ENCODE data around the gene IMMP2L. TPM values are rescaled to one million over a fixed set of nuclear protein-coding genes. Genes with fewer than 3 reads are reported as not detected.

IMMP2L gene
- total and polyA plus RNA-seq, 2 donors (not counting 3 experiments of a cell fraction or from before 2014, with no cell fraction given), result 9.9 to 11.8 TPM

DNA sequence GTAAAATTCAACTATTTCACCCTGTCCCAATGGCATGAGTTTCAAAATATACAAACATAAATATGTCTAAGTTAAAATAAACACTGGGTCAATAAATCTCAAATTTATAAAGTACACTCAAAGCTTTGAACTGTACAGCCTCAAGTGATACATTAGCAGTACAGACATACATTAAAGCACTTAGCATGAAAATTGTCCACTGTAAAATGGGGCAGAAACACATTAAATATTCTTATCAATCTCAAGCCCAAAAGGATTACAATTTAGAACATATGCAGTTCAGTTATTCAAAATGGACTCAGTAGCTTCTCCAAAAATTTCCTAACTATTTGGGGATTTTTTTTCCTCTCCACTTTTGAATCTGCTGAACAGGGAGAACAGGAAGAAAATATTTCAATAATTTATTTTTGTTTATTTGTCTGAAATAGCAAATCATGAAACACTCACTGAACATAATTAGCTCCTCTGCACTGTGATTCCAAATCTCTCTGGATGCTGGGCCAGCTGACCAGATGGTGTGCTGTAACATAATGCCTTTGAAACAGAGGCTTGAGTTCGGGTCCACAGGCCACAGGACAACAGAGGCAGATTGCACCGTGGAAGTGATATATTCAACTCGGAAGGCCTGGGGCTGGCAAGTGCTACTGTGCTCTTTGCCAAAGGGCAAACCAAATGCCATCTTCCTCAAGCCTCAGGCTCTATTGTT, 720.3 kb downstream of the IMMP2L start:
- no peaks in the 10 kb centered on the region for H4K20me1 ChIP-seq (replicated peaks; ENCODE audit: control insufficient read depth, extremely low read depth, insufficient read depth, low read length)
- ChIA-PET POLR2A (no interaction called here), CTCF (interaction anchor here (0.7 kb wide), 1 partner anchor 8 kb away, joined by 3 read pairs; no protein-coding TSS in a partner anchor)
- no peak overlapping the region for H3K4me3 ChIP-seq (replicated peaks in 1 of 3; ENCODE audit: insufficient read depth in 1 of 3, low read depth in 1 of 3, low read length in 3 of 3)
- dilution Hi-C loops (cut with MboI; ENCODE audit: extremely low pct_ligation_motif_present, low sequenced_read_pairs) (no loop called here), intact Hi-C loops (cut with micrococcal nuclease) (no loop called here)
- no peaks in the 10 kb centered on the region for H3K9me1 ChIP-seq (replicated peaks; ENCODE audit: control insufficient read depth, extremely low read depth, insufficient read depth, low read length)
- no peak for FAIRE-seq
- TF ChIP-seq FOS (IDR thresholded peaks at IDR 0.05; ENCODE audit: borderline replicate concordance, insufficient read depth, low read length) (no peak), EZH2 (IDR thresholded peaks at IDR 0.05; ENCODE audit: borderline replicate concordance, low read depth, low read length, severe bottlenecking) (no peak)
- TF ChIP-seq, protein P1, sequence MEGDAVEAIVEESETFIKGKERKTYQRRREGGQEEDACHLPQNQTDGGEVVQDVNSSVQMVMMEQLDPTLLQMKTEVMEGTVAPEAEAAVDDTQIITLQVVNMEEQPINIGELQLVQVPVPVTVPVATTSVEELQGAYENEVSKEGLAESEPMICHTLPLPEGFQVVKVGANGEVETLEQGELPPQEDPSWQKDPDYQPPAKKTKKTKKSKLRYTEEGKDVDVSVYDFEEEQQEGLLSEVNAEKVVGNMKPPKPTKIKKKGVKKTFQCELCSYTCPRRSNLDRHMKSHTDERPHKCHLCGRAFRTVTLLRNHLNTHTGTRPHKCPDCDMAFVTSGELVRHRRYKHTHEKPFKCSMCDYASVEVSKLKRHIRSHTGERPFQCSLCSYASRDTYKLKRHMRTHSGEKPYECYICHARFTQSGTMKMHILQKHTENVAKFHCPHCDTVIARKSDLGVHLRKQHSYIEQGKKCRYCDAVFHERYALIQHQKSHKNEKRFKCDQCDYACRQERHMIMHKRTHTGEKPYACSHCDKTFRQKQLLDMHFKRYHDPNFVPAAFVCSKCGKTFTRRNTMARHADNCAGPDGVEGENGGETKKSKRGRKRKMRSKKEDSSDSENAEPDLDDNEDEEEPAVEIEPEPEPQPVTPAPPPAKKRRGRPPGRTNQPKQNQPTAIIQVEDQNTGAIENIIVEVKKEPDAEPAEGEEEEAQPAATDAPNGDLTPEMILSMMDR (IDR thresholded peaks at IDR 0.05; ENCODE audit: extremely low read depth in 1 of 2, insufficient read depth in 1 of 2, low read depth in 1 of 2, low read length in 2 of 2), result no peak
- H3K9ac ChIP-seq (replicated peaks; ENCODE audit: extremely low read depth, insufficient read depth, low read length), result no peak overlapping the region
- H3K27ac ChIP-seq (ENCODE audit: insufficient read depth, low read depth, low read length), result no peak overlapping the region
- no peak overlapping the region for H3K4me2 ChIP-seq (ENCODE audit: insufficient read depth, low read length)
- no peaks in the 10 kb centered on the region for H3K4me1 ChIP-seq (ENCODE audit: control insufficient read depth, extremely low read depth, insufficient read depth, low read length)
- no peak overlapping the region for H2AFZ ChIP-seq (ENCODE audit: low read depth, low read length)
- no TSS peak for BruUV-seq (replicated peaks)
- no peak for DNase-seq (ENCODE audit: low read depth, low spot score)
- H3K27me3 ChIP-seq (ENCODE audit: control insufficient read depth in 2 of 2, insufficient read depth in 2 of 2, low read length in 2 of 2), result no peaks in the 10 kb centered on the region
- H3K36me3 ChIP-seq (ENCODE audit: control insufficient read depth in 2 of 2, extremely low read depth in 1 of 2, insufficient read depth in 2 of 2, low read length in 2 of 2), result no peaks in the 10 kb centered on the region
- no peaks in the 10 kb centered on the region for H3K79me2 ChIP-seq (ENCODE audit: control insufficient read depth, insufficient read depth, low read length)
- no peaks in the 10 kb centered on the region for H3K9me3 ChIP-seq (replicated peaks; ENCODE audit: control insufficient read depth, insufficient read depth, low read length)

DNA sequence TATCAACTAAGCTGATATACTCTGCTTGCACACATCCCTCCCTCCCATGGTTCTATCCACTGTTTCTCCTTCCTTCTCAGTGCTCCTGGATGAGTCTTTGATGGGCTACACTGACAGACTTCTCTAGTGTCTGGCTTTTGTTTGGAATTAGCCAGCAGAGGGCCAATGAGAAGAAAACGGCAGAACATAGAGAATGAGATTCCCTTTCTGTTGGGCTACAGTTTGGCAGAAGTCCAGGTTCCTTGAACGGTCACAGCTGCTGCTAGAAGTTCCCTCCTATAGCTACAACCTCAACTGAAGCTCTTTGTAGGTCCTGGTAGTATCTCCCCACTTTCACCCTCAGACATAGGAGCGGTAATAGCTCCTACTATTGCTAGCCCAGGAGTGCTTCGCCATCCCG, 722.4 kb downstream of the IMMP2L start:
- DNase-seq (ENCODE audit: low read depth, low spot score), result peak; percentile 25
- Histone ChIP-seq H2AFZ (ENCODE audit: low read depth, low read length) (no peak overlapping the region), H3K4me2 (ENCODE audit: insufficient read depth, low read length) (no peak overlapping the region), H3K27me3 (ENCODE audit: control insufficient read depth in 2 of 2, insufficient read depth in 2 of 2, low read length in 2 of 2) (no peaks in the 10 kb centered on the region), H3K79me2 (ENCODE audit: control insufficient read depth, insufficient read depth, low read length) (no peaks in the 10 kb centered on the region), H3K27ac (ENCODE audit: insufficient read depth, low read depth, low read length) (no peak overlapping the region), H3K9me3 (replicated peaks; ENCODE audit: control insufficient read depth, insufficient read depth, low read length) (no peaks in the 10 kb centered on the region), H4K20me1 (replicated peaks; ENCODE audit: control insufficient read depth, extremely low read depth, insufficient read depth, low read length) (no peaks in the 10 kb centered on the region), H3K36me3 (ENCODE audit: control insufficient read depth in 2 of 2, extremely low read depth in 1 of 2, insufficient read depth in 2 of 2, low read length in 2 of 2) (no peaks in the 10 kb centered on the region), H3K9ac (replicated peaks; ENCODE audit: extremely low read depth, insufficient read depth, low read length) (no peak overlapping the region), H3K4me1 (ENCODE audit: control insufficient read depth, extremely low read depth, insufficient read depth, low read length) (no peaks in the 10 kb centered on the region), H3K9me1 (replicated peaks; ENCODE audit: control insufficient read depth, extremely low read depth, insufficient read depth, low read length) (no peaks in the 10 kb centered on the region), H3K4me3 (replicated peaks in 1 of 3; ENCODE audit: insufficient read depth in 1 of 3, low read depth in 1 of 3, low read length in 3 of 3) (no peak overlapping the region)
- ChIA-PET CTCF (interaction anchor here (1.0 to 1.2 kb wide), 2 partner anchors 12 to 259 kb away, joined by 3 read pairs; no protein-coding TSS in a partner anchor), POLR2A (no interaction called here)
- no peak for FAIRE-seq
- dilution Hi-C loops (cut with MboI; ENCODE audit: extremely low pct_ligation_motif_present, low sequenced_read_pairs) (no loop called here), intact Hi-C loops (cut with micrococcal nuclease) (no loop called here)
- BruUV-seq (replicated peaks), result no TSS peak
- TF ChIP-seq, protein P1 (IDR thresholded peaks at IDR 0.05; ENCODE audit: extremely low read depth in 1 of 2, insufficient read depth in 1 of 2, low read depth in 1 of 2, low read length in 2 of 2), result peak in 1 of 2 donors; percentile 12
- no peak for TF ChIP-seq EZH2 (IDR thresholded peaks at IDR 0.05; ENCODE audit: borderline replicate concordance, low read depth, low read length, severe bottlenecking)
